Upper lobe of right lung (tissue), 1 donor: Measurements from ENCODE around the gene PDIA4. TPM values are rescaled to one million over a fixed set of nuclear protein-coding genes. Genes with fewer than 3 reads are reported as not detected.

Source experiments
- ATAC-seq: fragments of 200-7000 bp; cut with Tn5 transposase; one replicate; pipeline ENCODE4 v1.9.1; 2020; ENCODE audit warnings: mild to moderate bottlenecking, moderate library complexity
- DNase-seq: peaks from one replicate; pipeline ENCODE4 v3.0.0-alpha.2; 2020
- H3K27ac ChIP-seq: fragments of 200-600 bp; one replicate; pipeline ENCODE4 v1.8.0; 2022
- H3K27me3 ChIP-seq: fragments of 200-600 bp; one replicate; pipeline ENCODE4 v1.8.0; 2022; ENCODE audit warnings: mild to moderate bottlenecking
- H3K36me3 ChIP-seq: fragments of 200-600 bp; one replicate; pipeline ENCODE4 v1.8.0; 2022
- H3K4me1 ChIP-seq: fragments of 200-600 bp; one replicate; pipeline ENCODE4 v1.8.0; 2022
- H3K4me3 ChIP-seq: fragments of 200-600 bp; one replicate; pipeline ENCODE4 v1.8.0; 2022; ENCODE audit warnings: mild to moderate bottlenecking
- H3K9me3 ChIP-seq: fragments of 200-600 bp; one replicate; pipeline ENCODE4 v1.8.0; 2022
- CTCF ChIP-seq: fragments of 200-600 bp; IDR thresholded peaks from one replicate; pipeline ENCODE4 v1.8.0; 2022; ENCODE audit warnings: antibody characterized with exemption
- intact Hi-C: fragments of 100-400 bp; cut with DNase I; formaldehyde crosslinking; loops from one replicate; pipeline ENCODE4 v1.11.0; 2022
- total RNA-seq: library from RNA; stranded (reverse); fragmentation: NEBNext Ultra II Directional; extraction: Animal tissue kit (Norgen Biotek cat#: 25700); gene quantifications from one replicate; pipeline ENCODE4 v1.2.1, GENCODE V29; 2021
- donor health status: DM: no; HTN: yes; CAD: no; lungs with severe emphysema.

PDIA4 gene
- total RNA-seq, 1 donor from 2014 or later = 117 TPM

DNA sequence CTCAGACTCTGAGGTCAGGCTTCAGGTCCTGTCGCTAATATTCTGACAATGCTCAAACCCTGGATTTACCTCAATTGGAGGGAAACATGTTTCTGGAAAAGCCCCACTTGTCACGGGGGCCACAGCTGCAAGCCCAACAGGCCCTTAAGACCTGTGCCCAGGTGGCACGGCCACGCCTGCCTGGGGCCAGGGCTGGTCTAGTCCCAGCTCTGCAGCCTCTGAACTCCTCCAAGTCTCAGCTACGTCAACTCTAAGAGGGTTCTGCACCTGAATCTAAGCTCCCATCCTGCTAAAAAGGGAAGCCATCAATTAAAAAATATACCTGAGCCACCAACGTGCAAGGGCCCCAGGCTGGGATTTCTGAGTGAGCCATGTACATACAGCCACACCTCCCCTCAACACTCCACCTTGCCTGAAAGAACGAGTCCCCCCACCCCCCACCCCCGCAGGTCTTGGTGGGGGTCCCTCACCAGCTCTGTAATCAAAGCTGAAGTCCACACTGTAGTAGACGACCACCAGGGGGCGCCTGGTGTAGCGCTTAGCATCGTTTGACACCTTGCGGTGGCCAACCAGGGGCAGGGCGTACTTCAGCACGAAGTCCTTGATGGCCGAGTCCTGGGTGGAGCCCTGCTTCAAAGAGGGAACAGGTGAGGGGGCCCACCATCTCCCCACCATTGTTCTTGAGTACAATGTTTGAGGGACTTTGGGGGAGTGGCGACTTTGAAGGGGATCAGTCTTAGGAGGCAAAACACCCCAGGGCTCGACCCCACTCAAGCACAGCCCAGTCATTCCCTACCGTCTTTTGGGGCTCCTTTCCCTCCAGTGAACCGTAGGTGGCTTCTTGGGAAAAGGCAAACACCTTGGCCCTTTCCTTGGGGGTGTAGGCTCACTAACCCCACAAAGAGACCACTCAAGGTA lies 22.6 kb downstream of the PDIA4 start:
- ATAC-seq (peak; percentile 91), DNase-seq (peak; percentile 91)
- H3K27ac ChIP-seq = no peak overlapping the region
- no peaks in the 10 kb centered on the region for H3K4me1 ChIP-seq
- no peak overlapping the region for H3K4me3 ChIP-seq
- no peaks in the 10 kb centered on the region for H3K27me3 ChIP-seq
- H3K36me3 ChIP-seq = peaks cover 70% of the 10 kb centered on the region
- no peaks in the 10 kb centered on the region for H3K9me3 ChIP-seq
- peak; percentile 85 for TF ChIP-seq CTCF
- intact Hi-C loops = loop anchor here (10.0 kb wide), 1 partner anchor 69 kb away; no protein-coding TSS in a partner anchor

DNA sequence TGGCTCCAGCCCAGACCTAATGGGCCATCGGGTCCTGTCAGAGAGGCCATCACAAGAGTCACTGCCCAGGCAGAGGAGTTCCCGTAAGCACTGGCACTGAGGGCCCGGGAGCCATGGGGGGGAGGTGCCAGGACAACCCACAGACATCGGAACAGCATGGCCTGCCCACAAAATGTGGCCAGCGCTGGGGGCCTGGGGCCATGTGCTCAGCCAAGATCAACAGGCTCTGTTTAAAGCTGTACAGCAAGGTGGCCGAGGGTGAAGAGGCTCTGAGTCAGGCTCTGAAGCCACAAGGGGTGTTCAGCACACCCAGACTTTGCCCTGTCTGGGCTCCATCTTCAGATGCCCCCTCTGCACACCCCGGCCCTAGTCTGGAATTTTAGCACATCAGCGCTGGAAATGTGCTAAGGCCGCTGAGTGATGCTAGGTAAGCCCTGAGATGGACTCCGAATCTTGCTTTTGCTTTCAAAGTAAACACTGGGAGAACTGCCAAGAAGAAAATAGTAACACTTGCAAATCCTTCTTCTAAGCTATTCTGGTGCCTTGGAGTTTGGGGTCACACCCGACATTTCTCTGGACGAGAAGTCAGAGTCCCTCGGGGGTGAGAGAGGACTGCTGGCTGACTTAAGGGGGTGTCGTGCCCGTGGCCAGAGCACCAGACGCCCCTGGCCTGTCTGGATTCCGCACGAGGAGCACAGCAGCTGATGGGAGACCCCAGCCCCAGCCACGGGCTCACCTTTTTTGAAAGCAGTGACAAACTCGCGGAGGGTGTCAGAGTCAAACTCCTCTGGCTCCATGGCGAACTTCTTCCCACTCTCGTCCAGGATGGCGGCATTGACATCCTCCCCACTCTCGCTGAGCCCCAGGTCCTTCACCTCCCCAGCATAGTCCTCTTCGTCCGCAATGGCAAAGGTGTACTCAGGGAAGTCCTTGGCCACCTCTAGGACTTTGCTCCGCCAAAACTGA lies 23.6 kb downstream of the PDIA4 start:
- Histone ChIP-seq H3K4me3 (no peak overlapping the region), H3K27ac (no peak overlapping the region), H3K9me3 (no peaks in the 10 kb centered on the region), H3K4me1 (no peaks in the 10 kb centered on the region), H3K27me3 (no peaks in the 10 kb centered on the region), H3K36me3 (peaks cover 60% of the 10 kb centered on the region)
- no peak for TF ChIP-seq CTCF
- intact Hi-C loops = loop anchor here (10.0 kb wide), 1 partner anchor 70 kb away; no protein-coding TSS in a partner anchor
- DNase-seq (no peak), ATAC-seq (no peak)

- no peak for ATAC-seq
- DNase-seq = no peak
- H3K4me1 ChIP-seq = no peaks in the 10 kb centered on the region
- intact Hi-C loops = loop anchor here (10.0 kb wide), 1 partner anchor 71 kb away; no protein-coding TSS in a partner anchor
- TF ChIP-seq CTCF = no peak
- H3K36me3 ChIP-seq = peaks cover 50% of the 10 kb centered on the region
- H3K4me3 ChIP-seq = no peak overlapping the region
- H3K9me3 ChIP-seq = no peaks in the 10 kb centered on the region
- no peaks in the 10 kb centered on the region for H3K27me3 ChIP-seq
- H3K27ac ChIP-seq = no peak overlapping the region
These were observed 24.6 kb downstream of the PDIA4 start for GRCh38 chr7:149003560-149004305.

GRCh38 chr7:149003018-149003417 lies 25.3 kb downstream of the PDIA4 start:
- no peak overlapping the region for H3K27ac ChIP-seq
- no peaks in the 10 kb centered on the region for H3K4me1 ChIP-seq
- no peaks in the 10 kb centered on the region for H3K27me3 ChIP-seq
- peaks cover 43% of the 10 kb centered on the region for H3K36me3 ChIP-seq
- no peak for TF ChIP-seq CTCF
- no peak overlapping the region for H3K4me3 ChIP-seq
- intact Hi-C loops = loop anchor here (10.0 kb wide), 1 partner anchor 72 kb away; no protein-coding TSS in a partner anchor
- H3K9me3 ChIP-seq = no peaks in the 10 kb centered on the region
- ATAC-seq = no peak
- no peak for DNase-seq

DNA sequence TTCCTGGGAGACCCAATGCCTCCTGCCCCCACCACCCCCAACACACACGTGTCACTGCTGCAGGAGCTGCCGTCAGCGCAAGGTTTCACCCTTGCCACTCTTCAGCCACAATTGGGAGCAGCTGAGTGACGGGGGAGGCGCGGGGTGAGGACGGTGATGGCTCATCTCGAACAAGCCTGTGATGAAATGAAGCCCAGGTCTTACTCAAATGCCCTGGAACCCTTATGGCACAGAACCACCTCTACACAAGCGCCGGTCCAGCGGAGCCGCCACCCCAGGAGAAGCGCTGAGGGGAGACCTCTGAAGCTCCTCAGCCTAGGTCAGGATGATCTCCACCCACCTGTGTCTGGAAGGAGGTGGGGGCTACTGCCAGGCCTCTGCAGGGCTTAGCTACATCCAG lies 25.7 kb downstream of the PDIA4 start:
- no peaks in the 10 kb centered on the region for H3K4me1 ChIP-seq

More for the DNA sequence above, 25.7 kb downstream of the PDIA4 start:
- no peak for DNase-seq
- intact Hi-C loops = loop anchor here (10.0 kb wide), 1 partner anchor 72 kb away; no protein-coding TSS in a partner anchor
- H3K36me3 ChIP-seq = peaks cover 39% of the 10 kb centered on the region
- H3K4me3 ChIP-seq = no peak overlapping the region
- no peaks in the 10 kb centered on the region for H3K27me3 ChIP-seq
- no peak for TF ChIP-seq CTCF
- no peak overlapping the region for H3K27ac ChIP-seq
- H3K9me3 ChIP-seq = no peaks in the 10 kb centered on the region
- no peak for ATAC-seq
